ENCODE measurements around the gene HNRNPA0. TPM values are rescaled to one million over a fixed set of nuclear protein-coding genes. Genes with fewer than 3 reads are reported as not detected.

HNRNPA0 gene
- polyA plus RNA-seq, 1 donor from 2014 or later = 80.3 TPM

- Histone ChIP-seq H3K9me3 (ENCODE audit: low read length) (no peaks in the 10 kb centered on the region), H3K79me2 (replicated peaks; ENCODE audit: insufficient read depth, low read length) (no peaks in the 10 kb centered on the region)
- no peak for TF ChIP-seq POLR2AphosphoS5 (IDR thresholded peaks at IDR 0.05)
- no peak for TF ChIP-seq SMC3 (conservative IDR thresholded peaks at IDR 0.05; ENCODE audit: poor library complexity)
- TF ChIP-seq EZH2 (IDR thresholded peaks at IDR 0.05; ENCODE audit: borderline replicate concordance, insufficient read depth, low read length, poor library complexity, severe bottlenecking) = no peak
- TF ChIP-seq RAD21 (conservative IDR thresholded peaks at IDR 0.05) = no peak
- no peak for TF ChIP-seq EP300 (conservative IDR thresholded peaks at IDR 0.05; ENCODE audit: poor library complexity, severe bottlenecking)
- TF ChIP-seq MXI1 (conservative IDR thresholded peaks at IDR 0.05; ENCODE audit: poor library complexity, severe bottlenecking) = no peak
- no peak for TF ChIP-seq REST (IDR thresholded peaks at IDR 0.05; ENCODE audit: borderline replicate concordance)
- no peak for TF ChIP-seq CTCF (IDR thresholded peaks at IDR 0.05; ENCODE audit: poor library complexity, severe bottlenecking)
- no peak for TF ChIP-seq TAF1 (IDR thresholded peaks at IDR 0.05; ENCODE audit: low read depth)
These were observed 46.7 kb upstream of the HNRNPA0 start for GRCh38 chr5:137800700-137801411.

GRCh38 chr5:137796279-137796678, 42.1 kb upstream of the HNRNPA0 start:
- no peak overlapping the region for H3K27ac ChIP-seq (ENCODE audit: low read length)
- H3K27me3 ChIP-seq (ENCODE audit: insufficient read depth, low read depth, low read length) = no peaks in the 10 kb centered on the region
- H3K36me3 ChIP-seq (ENCODE audit: insufficient read depth, low read length) = no peaks in the 10 kb centered on the region
- TF ChIP-seq MXI1 (conservative IDR thresholded peaks at IDR 0.05; ENCODE audit: poor library complexity, severe bottlenecking) = no peak
- no peak for TF ChIP-seq POLR2AphosphoS5 (IDR thresholded peaks at IDR 0.05)
- TF ChIP-seq EP300 (conservative IDR thresholded peaks at IDR 0.05; ENCODE audit: poor library complexity, severe bottlenecking) = no peak
- TF ChIP-seq CTCF (IDR thresholded peaks at IDR 0.05; ENCODE audit: poor library complexity, severe bottlenecking) = no peak
- no peak for TF ChIP-seq REST (IDR thresholded peaks at IDR 0.05; ENCODE audit: borderline replicate concordance)
- no peak for TF ChIP-seq SMC3 (conservative IDR thresholded peaks at IDR 0.05; ENCODE audit: poor library complexity)
- no peak for TF ChIP-seq TAF1 (IDR thresholded peaks at IDR 0.05; ENCODE audit: low read depth)
- TF ChIP-seq EZH2 (IDR thresholded peaks at IDR 0.05; ENCODE audit: borderline replicate concordance, insufficient read depth, low read length, poor library complexity, severe bottlenecking) = no peak
- TF ChIP-seq RAD21 (conservative IDR thresholded peaks at IDR 0.05) = no peak
- no peak overlapping the region for H2AFZ ChIP-seq (ENCODE audit: low read depth, low read length)
- no peaks in the 10 kb centered on the region for H3K79me2 ChIP-seq (replicated peaks; ENCODE audit: insufficient read depth, low read length)
- no peaks in the 10 kb centered on the region for H3K9me2 ChIP-seq (ENCODE audit: insufficient read depth, low read length)
- no peak overlapping the region for H3K4me3 ChIP-seq (ENCODE audit: low read length)
- H3K9ac ChIP-seq (ENCODE audit: low read length) = no peak overlapping the region
- H3F3A ChIP-seq (ENCODE audit: insufficient read depth, low read length, poor library complexity, severe bottlenecking) = no peaks in the 10 kb centered on the region
- no peaks in the 10 kb centered on the region for H4K20me1 ChIP-seq (ENCODE audit: insufficient read depth)
- H3K9me3 ChIP-seq (ENCODE audit: low read length) = no peaks in the 10 kb centered on the region
- no peak overlapping the region for H3K4me2 ChIP-seq (ENCODE audit: low read length)

More at GRCh38 chr5:137800700-137801411, 46.7 kb upstream of the HNRNPA0 start:
- Histone ChIP-seq H4K20me1 (ENCODE audit: insufficient read depth) (no peaks in the 10 kb centered on the region), H3F3A (ENCODE audit: insufficient read depth, low read length, poor library complexity, severe bottlenecking) (no peaks in the 10 kb centered on the region), H3K4me2 (ENCODE audit: low read length) (no peak overlapping the region), H3K4me3 (ENCODE audit: low read length) (no peak overlapping the region), H3K36me3 (ENCODE audit: insufficient read depth, low read length) (no peaks in the 10 kb centered on the region), H2AFZ (ENCODE audit: low read depth, low read length) (no peak overlapping the region), H3K27ac (ENCODE audit: low read length) (no peak overlapping the region), H3K9me2 (ENCODE audit: insufficient read depth, low read length) (no peaks in the 10 kb centered on the region), H3K27me3 (ENCODE audit: insufficient read depth, low read depth, low read length) (no peaks in the 10 kb centered on the region), H3K9ac (ENCODE audit: low read length) (no peak overlapping the region)
